RCC 7860 (cell line): ENCODE data around the gene MTHFSD.

Experiments
- DNase-seq: peaks from one replicate; pipeline ENCODE4 v3.0.0-alpha.2; 2015; ENCODE audit warnings: low spot score
- FAIRE-seq: peaks from 2 replicates; lab custom pipeline; 2012; peaks lifted over from hg19 to GRCh38; lab: Jason Lieb, UNC

Gene MTHFSD

GRCh38 chr16:86572041-86572521 is 17.0 kb upstream of the MTHFSD start:
- DNase-seq (no peak), FAIRE-seq (no peak)

GRCh38 chr16:86571530-86571915 is 16.5 kb upstream of the MTHFSD start:
- FAIRE-seq = no peak

GRCh38 chr16:86570558-86571529 is 15.8 kb upstream of the MTHFSD start:
- DNase-seq (no peak), FAIRE-seq (no peak)

More at GRCh38 chr16:86571530-86571915, 16.5 kb upstream of the MTHFSD start:
- DNase-seq = no peak

- no peak for FAIRE-seq
- DNase-seq = no peak
Measured at GRCh38 chr16:86569701-86570447, 14.8 kb upstream of the MTHFSD start.

- FAIRE-seq = no peak
- no peak for DNase-seq
Measured at GRCh38 chr16:86568677-86569623, 13.9 kb upstream of the MTHFSD start.

GRCh38 chr16:86567701-86568581 is 12.9 kb upstream of the MTHFSD start:
- FAIRE-seq = no peak
- no peak for DNase-seq

- no peak for DNase-seq
- no peak for FAIRE-seq
Measured at GRCh38 chr16:86566966-86567700, 12.1 kb upstream of the MTHFSD start.

- DNase-seq (peak; percentile 55), FAIRE-seq (peak; percentile 42)
Measured at GRCh38 chr16:86566601-86566965, 11.5 kb upstream of the MTHFSD start, which contains the start of gene FOXC2. Gene FOXC2 (plus strand): TSS chr16:86566829. CDS start chr16:86567336, 507 bp downstream.

GRCh38 chr16:86565644-86566511 is 10.8 kb upstream of the MTHFSD start:
- DNase-seq (no peak), FAIRE-seq (no peak)

GRCh38 chr16:86565181-86565631 is 10.2 kb upstream of the MTHFSD start:
- FAIRE-seq (no peak), DNase-seq (no peak)

- FAIRE-seq (peak; percentile 66), DNase-seq (peak; percentile 77)
Measured at GRCh38 chr16:86563469-86564345, 8.7 kb upstream of the MTHFSD start.

- no peak for DNase-seq
- FAIRE-seq = no peak
Measured at GRCh38 chr16:86562356-86562755, 7.3 kb upstream of the MTHFSD start.

GRCh38 chr16:86559802-86560305 is 4.8 kb upstream of the MTHFSD start:
- DNase-seq (no peak), FAIRE-seq (no peak)

GRCh38 chr16:86558355-86559193 is 3.5 kb upstream of the MTHFSD start:
- no peak for DNase-seq

GRCh38 chr16:86557587-86557986 is 2.6 kb upstream of the MTHFSD start:
- DNase-seq = no peak
- FAIRE-seq = no peak

More at GRCh38 chr16:86558355-86559193, 3.5 kb upstream of the MTHFSD start:
- no peak for FAIRE-seq

GRCh38 chr16:86556576-86556975 is 1.5 kb upstream of the MTHFSD start:
- DNase-seq (no peak), FAIRE-seq (no peak)
